ENCODE data around the gene TCP11L1.

Gene TCP11L1

GRCh38 chr11:33039274-33040032, at the start of gene TCP11L1:
TSS of gene TCP11L1 (plus strand) at chr11:33039572. CDS start at chr11:33043774, 4,202 bp downstream.
- TF ChIP-seq, protein P1, sequence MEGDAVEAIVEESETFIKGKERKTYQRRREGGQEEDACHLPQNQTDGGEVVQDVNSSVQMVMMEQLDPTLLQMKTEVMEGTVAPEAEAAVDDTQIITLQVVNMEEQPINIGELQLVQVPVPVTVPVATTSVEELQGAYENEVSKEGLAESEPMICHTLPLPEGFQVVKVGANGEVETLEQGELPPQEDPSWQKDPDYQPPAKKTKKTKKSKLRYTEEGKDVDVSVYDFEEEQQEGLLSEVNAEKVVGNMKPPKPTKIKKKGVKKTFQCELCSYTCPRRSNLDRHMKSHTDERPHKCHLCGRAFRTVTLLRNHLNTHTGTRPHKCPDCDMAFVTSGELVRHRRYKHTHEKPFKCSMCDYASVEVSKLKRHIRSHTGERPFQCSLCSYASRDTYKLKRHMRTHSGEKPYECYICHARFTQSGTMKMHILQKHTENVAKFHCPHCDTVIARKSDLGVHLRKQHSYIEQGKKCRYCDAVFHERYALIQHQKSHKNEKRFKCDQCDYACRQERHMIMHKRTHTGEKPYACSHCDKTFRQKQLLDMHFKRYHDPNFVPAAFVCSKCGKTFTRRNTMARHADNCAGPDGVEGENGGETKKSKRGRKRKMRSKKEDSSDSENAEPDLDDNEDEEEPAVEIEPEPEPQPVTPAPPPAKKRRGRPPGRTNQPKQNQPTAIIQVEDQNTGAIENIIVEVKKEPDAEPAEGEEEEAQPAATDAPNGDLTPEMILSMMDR (IDR thresholded peaks at IDR 0.05; ENCODE audit: low read depth, low read length): no peak
- DNase-seq (ENCODE audit: extremely low read depth, low read depth): peak; percentile 85

DNA sequence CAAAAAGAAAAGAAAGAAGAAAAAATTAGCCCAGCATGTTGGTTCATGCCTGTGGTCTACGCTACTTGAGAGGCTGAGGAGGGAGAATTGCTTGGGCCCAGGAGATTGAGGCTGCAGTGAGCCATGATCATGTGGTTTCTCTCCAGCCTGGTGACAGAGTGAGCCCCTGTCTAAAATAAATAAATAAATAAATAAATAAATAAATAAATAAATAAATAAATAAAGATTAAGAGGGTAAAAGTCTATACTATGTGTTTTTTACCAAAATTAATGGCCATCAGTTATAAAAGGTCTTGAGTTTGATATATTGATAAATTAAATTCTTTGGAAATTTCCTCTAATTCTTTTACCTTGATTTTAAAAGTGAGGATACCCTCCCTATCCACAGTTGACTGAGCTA, 48.9 kb upstream of the TCP11L1 start:
- no peak for DNase-seq (ENCODE audit: extremely low read depth, low read depth)
- TF ChIP-seq, protein P1 (IDR thresholded peaks at IDR 0.05; ENCODE audit: low read depth, low read length): no peak

DNA sequence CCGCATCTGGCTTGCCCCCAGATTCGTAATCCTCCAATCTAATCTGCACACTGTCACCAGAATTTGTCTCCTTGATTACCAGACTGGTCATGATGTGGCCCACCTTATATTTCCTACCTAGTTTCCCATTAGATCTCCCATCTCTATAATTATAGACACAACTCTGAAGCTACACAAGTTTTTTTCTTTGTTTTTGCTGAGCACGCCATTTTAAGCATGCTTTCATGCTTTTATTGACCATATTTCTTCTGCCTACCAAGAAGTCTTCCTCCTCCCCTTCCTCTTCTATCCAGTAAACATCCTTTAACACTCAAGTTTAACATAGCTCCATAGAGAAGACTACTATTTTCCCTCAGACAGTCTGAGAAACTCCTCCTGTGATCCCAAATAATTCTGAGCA, 47.9 kb upstream of the TCP11L1 start:
- TF ChIP-seq, protein P1 (IDR thresholded peaks at IDR 0.05; ENCODE audit: low read depth, low read length): no peak
- DNase-seq (ENCODE audit: extremely low read depth, low read depth): no peak

DNA sequence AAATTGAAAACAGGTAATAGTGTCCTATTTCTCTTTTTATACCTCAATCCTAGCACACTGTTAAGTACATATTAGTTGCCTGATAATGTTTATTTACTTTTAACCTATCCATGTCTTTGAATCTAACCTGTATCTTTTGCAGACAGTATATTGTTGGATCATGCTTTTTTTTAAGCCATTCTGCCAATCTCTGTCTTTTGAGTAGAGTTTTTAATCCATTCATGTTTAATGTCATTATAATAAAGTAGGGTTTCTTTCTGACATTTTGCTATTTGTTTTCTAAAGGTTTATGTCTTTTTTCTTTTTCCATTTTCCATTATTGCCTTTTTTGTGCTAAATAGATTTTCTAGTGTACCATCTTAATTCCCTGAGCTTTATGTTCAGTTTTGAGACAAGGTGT, 47.5 kb upstream of the TCP11L1 start:
- no peak for DNase-seq (ENCODE audit: extremely low read depth, low read depth)
- TF ChIP-seq, protein P1 (IDR thresholded peaks at IDR 0.05; ENCODE audit: low read depth, low read length): no peak

- TF ChIP-seq, protein P1 (IDR thresholded peaks at IDR 0.05; ENCODE audit: low read depth, low read length): no peak
- DNase-seq (ENCODE audit: extremely low read depth, low read depth): peak; percentile 39
Observed at GRCh38 chr11:33000181-33000580, 39.2 kb upstream of the TCP11L1 start.

DNA sequence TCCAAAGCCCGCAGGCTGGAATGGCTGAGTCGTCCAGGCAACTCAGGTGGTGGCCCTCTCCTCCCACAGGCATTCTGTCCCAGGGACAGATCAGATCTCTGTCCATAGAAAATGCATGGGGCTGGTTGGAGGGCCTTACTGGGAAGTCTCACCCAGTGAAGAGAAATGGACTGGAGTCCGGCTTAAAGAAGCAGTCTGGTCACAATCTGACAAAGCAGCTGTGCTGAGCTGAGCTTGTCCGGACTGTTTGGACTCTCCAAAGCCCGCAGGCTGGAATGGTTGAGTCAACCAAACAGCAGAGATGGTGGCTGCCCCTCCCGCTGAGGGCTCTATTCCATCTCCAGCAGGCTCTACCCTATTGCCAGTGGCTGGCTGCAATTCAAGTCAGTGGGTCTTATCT, 38.1 kb upstream of the TCP11L1 start:
- TF ChIP-seq, protein P1 (IDR thresholded peaks at IDR 0.05; ENCODE audit: low read depth, low read length): no peak
- DNase-seq (ENCODE audit: extremely low read depth, low read depth): no peak

GRCh38 chr11:33001751-33002542, 37.4 kb upstream of the TCP11L1 start:
- TF ChIP-seq, protein P1 (IDR thresholded peaks at IDR 0.05; ENCODE audit: low read depth, low read length): no peak

More at GRCh38 chr11:33001751-33002542, 37.4 kb upstream of the TCP11L1 start:
- DNase-seq (ENCODE audit: extremely low read depth, low read depth): no peak

All from AG09319 (cell line).